HG03565 (cell line): ENCODE results near the gene HRG.
"Not testable (repeated sequence)": the region's sequence is repeated elsewhere in the genome, so short reads cannot be mapped to it uniquely, and the experiment has no call there.

Source experiments
- ATAC-seq: cut with Tn5 transposase; IDR thresholded peaks from one replicate; pipeline ENCODE4 v1.9.1; 2021; ENCODE audit warnings: mild to moderate bottlenecking, moderate library complexity; ENCODE audit not compliant: unreplicated experiment

The HRG gene

DNA sequence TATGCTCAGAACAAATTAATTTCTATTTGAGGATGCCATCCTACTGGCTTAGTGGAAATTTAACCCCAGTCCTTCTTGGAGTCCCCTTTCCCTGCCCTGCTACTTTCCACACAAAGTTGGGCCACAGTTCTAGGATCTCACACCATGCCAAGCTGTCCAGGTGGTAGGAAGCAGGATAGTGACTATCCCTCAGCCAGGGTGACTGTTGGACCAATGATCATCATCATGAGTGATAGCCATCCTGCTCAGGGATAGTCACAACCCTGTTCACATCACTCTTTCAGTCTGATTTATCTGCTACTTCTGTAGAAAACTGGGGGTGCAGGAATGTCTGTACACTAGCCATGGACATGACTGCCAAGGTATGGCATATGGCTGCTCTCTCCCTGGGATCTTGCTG, 12.8 kb downstream of the HRG start:
- ATAC-seq = no peak

DNA sequence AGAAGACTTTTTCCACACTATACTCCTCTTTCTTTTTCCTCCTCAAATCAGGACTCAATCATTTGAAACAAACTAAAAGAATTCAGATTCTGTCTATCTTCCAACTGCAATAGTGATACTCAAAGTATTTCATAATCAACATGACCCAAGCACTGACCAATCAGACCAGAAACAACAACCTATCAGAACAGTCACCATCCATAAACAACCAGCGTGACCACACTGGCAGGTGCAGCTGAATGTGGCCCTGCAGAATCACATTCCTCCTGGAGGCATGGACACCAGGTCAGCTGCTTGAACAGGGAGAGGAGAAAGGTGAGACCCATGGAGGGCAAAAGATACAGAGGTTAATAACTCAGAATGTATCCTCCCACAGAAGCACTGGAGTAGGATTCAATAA, 13.3 kb downstream of the HRG start:
- ATAC-seq = no peak

DNA sequence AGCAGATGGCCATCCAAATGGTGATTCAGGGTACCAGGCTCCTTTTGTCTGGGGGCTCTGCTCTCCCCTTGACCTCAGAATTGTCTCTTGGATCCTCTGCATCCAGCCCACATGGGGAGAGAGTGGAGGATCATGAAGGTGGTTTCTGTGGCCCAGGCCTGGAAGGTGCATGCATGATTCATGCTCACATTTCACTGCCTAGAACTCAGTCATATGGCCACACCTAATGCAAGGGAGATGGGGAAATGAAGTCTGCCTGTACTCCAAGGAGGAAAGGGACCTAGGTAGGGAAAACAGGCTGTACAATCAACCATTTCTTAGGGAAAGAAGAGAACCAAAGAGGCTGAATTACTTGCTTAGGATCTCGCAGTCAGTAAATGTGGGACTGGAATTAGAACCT, 15.1 kb downstream of the HRG start:
- no peak for ATAC-seq

DNA sequence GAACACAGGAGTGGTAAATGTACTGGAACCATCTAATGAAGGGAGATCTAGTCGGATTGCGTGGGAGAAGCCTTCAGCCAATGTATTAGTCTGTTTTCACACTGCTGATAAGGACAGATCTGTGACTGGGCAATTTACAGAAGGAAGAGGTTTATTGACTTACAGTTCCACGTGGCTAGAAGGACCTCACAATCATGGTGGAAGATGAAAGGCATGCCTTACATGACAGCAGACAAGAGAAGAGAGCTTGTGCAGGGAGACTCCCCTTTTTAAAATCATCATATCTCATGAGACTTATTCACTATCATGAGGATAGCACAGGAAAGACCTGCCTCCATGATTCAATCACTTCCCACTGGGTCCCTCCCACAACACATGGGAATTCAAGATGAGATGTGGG, 17.0 kb downstream of the HRG start:
- no peak for ATAC-seq

DNA sequence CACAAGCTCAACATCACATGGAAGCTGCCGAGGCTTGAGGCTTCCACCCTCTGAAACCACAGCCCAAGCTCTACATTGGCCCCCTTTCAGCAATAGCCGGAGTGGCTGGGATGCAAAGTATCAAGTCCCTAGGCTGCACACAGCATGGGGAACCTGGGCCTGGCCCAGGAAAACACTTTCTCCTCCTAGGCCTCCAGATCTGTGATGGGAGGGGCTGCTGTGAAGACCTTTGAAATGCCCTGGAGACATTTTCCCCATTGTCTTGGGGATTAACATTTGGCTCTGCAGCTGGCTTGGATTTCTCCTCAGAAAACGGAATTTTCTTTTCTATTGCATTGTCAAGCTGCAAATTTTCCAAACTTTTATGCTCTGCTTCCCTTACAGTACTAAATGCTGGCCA, 18.2 kb downstream of the HRG start:
- ATAC-seq = no peak

DNA sequence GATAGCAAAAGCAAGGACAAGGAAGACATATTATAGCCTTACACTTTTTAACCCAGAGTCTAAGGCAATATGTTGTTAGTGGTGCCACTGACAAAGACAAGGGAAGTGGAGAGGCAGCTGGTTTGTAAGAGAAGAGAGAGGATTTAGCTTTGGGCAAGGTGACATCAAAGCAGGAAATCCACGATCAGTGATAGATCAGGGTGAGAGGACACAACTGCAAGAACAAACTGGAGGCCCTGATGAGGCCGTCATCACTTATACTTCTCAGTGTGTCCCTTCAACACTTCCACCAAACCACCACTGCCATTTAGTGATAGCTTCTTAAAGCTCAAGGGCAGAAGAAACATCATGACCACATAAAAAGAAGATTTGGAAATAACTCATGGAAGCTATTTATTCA, 20.7 kb downstream of the HRG start:
- ATAC-seq = not testable (repeated sequence)

DNA sequence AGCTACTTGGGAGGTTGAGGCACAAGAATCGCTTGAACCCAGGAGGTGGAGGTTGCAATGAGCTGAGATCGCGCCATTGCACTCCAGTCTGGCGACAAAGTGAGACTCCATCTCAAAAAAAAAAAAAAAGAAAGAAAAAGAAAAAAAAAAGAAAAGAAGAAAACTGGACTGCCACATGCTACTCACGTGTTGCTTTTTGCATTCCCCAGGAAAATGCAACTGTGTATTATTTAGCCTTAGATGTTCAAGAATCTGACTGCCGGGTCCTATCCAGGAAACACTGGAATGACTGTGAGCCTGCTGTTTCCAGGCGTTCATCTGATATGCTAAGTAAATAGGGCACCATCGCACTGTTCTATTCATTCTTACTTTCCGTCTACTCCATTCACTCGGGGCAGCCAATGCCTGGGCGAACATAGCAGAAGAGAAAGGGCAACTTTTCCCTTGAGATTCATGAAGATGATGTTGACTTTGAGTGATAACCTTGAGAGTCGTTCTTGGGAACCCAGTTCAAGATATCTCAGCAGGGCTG, 21.4 kb downstream of the HRG start:
- ATAC-seq = no peak

DNA sequence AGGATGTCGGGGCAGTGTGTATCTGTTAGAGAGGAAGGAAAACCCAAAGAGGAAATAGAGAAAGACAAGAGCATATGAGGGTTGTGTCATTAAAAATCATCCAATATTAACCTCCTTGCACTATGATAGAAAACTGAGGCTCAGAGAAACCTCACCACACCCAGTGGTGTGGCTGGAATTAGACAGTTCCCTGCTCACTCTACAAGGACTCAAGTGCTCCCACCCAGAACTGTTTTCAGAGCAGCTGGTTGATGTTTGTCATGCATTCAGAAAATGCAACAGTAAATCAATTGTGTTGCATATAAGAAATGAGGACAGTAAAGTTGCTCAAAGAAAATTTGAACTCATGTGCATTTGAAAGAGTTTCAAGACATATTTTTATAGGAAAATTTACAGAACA, 24.5 kb downstream of the HRG start:
- not testable (repeated sequence) for ATAC-seq

DNA sequence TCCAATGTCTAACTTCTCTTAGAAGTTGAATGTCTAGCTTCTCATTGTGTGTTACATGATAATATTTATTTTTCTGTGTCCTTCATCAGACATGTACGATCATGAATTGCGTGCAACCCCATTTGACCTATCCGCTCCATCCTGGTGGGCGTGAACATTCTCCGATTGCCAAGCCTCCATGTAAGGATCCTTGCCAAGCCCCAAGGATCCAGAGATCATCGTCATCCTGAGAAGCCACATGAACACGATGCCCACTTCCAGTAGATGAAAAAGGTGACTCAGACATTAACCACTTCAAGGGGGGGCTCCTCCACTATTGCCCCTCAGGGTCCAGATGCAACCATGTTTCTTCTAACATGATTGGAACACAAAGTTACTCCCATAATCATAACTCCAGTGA, 25.9 kb downstream of the HRG start:
- ATAC-seq = no peak

DNA sequence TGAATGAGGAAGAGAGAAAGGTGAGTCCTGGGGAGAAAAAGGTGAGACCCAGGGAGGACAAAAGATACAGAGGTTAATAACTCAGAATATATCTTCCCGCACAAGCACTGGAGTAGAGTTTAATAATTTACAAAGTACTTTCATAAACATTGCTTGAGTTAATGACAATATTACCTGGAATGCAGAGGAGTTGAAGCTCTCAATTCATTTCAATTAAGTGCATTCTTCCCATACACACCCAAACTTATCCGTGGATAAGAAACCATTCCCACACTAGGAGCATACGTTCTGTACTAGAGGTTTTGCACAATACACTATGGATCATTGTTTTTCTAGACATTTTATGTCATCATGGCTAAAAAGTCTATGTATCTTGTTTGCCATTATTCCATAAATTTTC, 28.0 kb downstream of the HRG start:
- ATAC-seq = no peak

DNA sequence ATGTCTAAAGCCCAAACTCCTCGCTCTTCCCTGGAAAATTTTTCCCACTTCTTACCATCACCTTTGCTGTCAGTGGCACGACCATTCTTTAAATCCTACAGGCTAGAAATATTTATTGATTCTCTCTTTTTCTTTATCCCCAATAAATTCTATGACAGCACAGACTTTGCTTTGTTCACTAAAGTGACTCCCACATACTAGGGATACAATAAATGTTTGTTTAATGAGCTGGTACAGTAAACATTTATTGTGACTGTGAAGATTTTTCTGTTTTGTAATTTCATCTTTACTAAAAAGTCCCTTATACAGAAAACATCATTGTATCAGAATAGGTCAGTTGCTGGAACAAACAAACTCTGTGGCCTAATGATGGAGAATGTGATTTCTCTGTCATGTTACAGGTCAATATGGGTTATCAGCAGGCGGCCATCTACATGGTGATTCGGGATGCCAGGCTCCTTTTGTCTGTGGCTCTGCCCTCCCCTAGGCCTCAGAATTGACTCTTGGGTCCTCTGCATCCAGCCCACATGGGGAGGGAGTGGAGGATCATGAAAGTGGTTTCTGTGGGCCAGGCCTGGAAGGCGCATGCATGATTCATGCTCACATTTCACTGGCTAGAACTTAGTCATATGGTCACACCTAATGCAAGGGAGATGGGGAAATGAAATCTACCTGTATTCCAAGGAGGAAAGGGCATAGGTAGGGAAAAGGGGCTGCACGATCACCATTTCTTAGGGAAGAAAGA, 28.6 kb downstream of the HRG start:
- ATAC-seq = no peak

DNA sequence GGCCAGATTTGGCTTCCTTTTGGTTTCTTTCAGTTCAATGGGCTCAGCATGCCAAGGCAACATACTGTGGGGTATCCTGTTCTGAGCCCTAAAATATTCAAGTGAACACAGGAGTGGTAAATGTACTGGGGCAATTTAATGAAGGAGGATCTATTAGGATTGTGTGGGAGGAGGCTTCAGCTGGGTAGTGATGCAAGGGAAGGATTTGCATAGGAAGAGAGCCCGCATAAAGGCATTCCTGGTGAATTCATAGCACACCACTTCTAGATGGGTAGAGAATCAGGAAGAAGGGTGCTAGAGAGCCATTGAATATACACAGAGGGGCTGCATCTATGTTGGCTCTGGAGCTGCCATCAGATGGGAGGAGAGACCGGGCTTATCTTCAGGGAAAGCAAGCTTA, 30.7 kb downstream of the HRG start:
- ATAC-seq = no peak

DNA sequence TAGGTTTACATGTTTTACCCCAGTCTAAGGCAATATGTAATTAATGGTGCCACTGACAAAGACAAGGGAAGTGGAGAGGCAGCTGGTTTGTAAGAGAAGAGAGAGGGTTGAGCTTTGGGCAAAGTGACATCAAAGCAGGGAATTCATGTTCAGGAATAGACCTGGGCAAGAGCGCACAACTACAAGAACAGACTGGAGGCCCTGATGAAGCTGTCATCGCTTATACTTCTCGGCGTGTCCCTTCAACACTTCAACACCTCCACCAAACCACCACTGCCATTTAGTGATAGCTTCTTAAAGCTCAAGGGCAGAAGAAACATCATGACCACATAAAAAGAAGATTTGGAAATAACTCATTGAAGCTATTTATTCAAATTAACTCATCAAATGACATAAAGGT, 31.7 kb downstream of the HRG start:
- no peak for ATAC-seq

DNA sequence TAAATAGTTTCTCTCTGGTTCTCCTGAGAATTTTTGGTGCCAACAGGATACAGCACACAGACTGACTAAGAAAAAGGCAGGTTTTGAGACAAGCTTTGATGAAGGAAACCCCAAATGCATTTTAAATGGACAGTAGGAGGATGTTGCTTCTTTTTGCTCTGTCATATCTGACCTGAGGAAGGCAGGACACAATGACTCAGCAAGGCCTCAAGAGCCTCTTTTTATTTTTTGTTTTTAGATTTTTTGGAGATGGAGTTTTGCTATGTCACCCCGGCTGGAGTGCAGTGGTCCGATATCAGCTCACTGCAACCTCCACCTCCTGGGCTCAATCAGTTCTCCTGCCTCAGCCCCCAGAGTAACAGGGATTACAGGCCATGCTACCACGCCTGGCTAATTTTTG, 34.5 kb downstream of the HRG start:
- ATAC-seq = no peak

DNA sequence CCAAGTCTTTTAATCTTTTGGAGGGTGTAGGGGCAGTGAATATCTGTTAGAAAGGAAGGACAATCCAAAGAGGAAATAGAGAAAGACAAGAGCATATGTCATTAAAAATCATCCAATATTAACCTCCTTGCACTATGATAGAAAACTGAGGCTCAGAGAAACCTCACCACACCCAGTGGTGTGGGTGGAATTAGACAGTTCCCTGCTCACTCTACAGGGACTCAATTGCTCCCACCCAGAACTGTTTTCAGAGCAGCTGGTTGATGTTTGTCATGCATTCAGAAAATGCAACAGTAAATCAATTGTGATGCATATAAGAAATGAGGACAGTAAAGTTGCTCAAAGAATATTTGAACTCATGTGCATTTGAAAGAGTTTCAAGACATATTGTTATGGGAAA, 36.6 kb downstream of the HRG start:
- ATAC-seq = not testable (repeated sequence)

DNA sequence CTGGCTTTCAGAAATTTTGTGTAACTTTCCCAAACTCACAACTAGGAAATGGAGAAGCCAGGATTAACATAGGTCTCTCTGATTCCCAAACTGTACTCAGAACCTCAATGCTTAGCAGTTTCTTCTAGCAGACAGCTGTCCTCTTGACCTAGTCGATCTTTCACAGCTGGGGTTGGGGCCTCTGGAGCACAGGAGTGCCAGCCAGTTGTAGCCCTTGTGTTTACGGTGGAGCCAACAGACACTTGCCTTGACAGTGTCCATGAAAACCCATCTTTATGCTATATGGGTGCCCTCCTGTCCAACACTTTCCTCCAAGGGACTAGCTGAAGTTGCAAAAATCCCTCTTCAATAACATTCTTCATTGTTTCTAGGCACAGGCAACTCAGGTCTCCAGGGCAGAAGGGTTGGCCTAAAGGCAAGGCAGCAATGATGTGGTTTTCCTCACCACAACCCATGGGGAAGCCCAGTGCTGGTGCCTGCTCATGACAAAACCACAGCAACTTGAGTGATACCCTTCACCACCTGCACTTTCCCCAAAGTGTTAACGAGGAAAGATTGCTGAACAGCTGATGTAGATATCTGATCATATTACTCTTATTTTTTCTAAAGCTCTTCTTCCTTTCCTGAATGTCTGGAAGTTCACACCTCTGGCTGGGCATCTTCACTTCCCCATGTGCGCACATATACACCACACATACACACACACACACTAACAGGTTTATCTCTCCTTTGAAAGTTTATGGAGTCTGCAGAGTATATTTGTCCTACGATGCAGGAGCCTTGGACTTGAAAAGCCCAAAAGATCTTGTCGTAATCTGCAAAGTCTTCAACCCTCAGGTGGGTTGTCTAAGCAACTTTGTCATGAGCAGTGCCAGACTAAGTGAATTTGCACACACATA, 40.3 kb downstream of the HRG start:
- ATAC-seq = no peak

DNA sequence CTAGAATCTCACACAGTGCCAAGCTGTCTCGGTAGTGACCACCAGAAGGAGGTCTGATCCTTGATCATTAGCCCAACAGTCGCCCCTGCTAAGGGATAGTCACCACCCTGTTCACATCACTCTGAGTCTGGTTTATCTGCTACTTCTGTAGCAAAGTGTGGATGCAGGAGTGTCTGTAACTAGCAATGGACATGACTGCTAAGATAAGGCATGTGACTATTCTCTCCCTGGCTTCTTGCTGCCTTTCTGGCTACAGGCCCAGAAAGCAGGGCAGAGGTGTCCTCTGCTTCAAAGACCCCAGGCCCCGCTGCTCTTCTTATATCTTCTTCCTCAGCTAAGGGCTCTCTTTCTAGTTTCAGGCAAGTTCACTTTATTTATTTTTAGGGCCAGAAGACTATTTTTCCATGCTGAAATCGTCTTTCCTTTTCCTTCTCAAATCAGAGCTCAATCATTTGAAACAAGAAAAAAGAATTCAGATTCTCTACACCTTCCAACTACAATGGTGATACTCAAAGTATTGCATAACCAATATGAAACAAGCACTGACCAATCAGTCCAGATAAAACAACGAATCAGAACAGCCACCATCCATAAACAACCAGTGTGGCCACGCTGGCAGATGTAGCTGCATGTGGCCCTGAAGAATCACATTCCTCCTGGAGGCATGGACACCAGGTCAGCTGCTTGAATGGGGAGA, 43.3 kb downstream of the HRG start:
- no peak for ATAC-seq

DNA sequence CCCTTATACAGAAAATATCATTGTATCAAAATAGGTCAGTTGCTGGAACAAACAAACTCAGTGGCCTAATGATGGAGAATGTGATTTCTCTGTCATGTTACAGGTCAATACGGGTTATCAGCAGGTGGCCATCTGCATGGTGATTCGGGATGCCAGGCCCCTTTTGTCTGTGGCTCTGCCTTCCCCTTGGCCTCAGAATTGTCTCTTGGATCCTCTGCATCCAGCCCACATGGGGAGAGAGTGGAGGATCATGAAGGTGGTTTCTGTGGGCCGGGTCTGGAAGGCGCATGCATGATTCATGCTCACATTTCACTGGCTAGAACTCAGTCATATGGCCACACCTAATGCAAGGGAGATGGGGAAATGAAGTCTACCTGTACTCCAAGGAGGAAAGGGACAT, 44.9 kb downstream of the HRG start:
- ATAC-seq = not testable (repeated sequence)

DNA sequence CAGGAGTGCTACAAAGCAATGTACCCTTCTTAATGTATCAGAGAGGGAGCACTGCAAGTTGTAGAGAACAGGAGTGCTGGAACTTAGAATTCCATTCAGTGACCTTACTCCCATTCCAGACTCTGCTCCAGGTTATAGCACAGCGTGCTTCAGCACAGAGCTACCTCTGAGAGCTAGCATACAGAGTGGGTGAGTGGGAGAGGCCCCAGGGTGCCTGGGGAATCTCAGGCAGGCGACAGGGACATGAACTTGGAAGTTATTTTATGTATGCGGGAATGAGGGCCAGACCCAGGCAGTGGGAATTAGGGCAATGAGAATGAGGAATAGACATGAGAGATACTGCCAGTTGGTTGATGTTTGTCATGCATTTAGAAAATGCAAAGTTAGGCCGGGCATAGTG, 47.7 kb downstream of the HRG start:
- no peak for ATAC-seq

DNA sequence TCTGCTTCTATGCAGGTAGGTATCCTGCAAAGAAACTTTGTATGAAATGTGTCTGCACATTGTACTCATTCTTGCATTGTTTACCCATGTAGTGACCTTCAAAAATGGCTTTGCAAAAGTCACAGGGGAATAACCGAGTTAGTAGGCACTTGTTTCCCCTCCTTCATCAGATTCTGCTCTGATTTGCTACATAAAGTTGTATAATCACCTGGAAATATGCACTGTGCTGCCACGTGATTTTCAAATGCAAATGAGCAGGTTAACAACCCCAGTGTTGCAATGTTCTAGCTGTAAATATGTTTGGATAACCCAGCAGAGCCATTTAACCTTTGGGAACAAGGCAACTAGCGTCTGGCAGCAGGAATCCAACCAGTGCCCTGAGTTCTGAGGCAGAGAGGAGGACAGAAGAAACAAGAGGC, 51.2 kb downstream of the HRG start, which contains the start of gene KNG1:
Gene KNG1 (plus strand): TSS at position 321 of the 419 bp plus-strand sequence. CDS start 184 bp downstream, outside the sequence.
- no peak for ATAC-seq
